ENCODE results near the gene ABCB8.
"Not testable (repeated sequence)": the region's sequence is repeated elsewhere in the genome, so short reads cannot be mapped to it uniquely, and the experiment has no call there.

The ABCB8 gene

DNA sequence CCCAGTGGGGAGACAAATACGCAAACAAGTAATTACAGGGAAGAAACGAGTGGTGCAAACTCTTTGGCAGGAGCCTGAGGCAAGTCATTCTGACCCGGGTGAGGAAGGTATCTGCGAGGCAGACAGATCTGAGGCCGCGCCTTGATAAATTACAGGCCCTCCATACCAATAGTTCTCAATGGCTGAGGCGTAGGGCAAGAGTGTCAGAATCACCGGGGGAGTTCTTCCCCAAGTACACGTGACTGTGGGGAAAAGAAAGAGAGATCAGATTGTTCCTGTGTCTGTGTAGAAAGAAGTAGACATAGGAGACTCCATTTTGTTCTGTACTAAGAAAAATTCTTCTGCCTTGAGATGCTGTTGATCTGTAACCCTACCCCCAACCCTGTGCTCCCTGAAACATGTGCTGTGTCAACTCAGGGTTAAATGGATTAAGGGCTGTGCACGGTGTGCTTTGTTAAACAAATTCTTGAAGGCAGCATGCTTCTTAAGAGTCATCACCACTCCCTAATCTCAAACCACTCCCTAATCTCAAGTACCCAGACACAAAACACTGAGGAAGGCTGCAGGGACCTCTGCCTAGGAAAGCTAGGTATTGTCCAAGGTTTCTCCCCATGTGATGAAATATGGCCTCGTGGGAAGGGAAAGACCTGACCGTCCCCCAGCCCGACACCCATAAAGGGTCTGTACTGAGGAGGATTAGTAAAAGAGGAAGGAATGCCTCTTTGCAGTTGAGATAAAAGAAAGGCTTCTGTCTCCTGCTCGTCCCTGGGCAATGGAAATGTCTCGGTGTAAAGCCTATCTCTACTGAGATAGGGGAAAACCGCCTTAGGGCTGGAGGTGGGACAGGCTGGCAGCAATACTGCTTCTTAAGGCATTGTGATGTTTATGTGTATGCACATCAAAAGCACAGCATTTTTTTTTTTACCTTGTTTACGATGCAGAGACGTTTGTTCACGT lies 1.2 kb upstream of the ABCB8 start:
- H3K4me3 ChIP-seq: peak overlapping the region in 2 of 7 experiments; percentile 67 to 80
- H3K27ac ChIP-seq: peak overlapping the region in 17 of 21 experiments; percentile 57 to 90 (median 81)

DNA sequence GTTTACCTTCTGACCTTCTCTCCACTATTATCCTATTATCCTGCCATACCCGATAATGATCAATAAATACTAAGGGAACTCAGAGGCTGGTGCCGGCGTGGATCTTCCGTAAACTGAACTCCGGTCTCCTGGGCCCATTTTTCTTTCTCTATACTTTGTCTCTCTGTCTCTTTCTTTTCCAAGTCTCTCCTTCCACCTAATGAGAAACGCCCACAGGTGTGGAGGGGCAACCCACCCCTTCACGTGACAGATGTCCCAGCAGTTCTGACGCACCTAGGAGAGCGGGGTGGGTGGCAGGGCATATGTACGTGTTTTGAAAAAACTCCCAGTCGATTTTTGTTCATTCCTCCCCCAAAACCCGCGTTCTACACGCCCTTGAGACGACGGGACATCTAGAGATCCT lies 521 bp upstream of the ABCB8 start:
- peak overlapping the region; percentile 53 to 80 (median 62) for H3K4me3 ChIP-seq
- peak overlapping the region in 20 of 21 experiments; percentile 50 to 90 (median 76) for H3K27ac ChIP-seq

DNA sequence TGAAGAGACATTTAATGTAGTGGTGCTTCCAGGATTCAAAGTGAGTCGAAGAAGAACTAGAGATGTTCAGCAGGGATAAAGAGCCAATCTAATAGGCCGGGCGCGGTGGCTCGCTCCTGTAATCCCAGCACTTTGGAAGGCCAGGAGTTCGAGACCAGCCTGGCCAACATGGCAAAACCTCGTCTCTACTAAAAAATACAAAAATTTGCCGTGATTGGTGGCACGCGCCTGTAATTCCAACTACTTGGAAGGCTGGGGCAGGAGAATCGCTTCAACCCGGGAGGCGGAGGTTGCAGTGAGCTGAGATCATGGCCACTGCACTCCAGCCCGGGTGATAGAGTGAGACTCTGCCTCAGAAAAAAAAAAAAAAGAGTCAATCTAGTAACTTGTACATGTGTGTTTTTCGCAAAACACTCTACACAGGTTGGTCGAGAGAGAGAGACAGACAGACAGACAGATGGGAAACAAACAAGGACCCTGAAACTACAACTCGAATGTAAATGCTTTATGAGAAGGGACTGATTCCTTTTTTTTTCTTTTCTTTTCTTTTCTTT lies 775 bp downstream of the ABCB8 start:
- peak overlapping the region; percentile 53 to 80 (median 62) for H3K4me3 ChIP-seq
- peak overlapping the region in 20 of 21 experiments; percentile 47 to 90 (median 78) for H3K27ac ChIP-seq

DNA sequence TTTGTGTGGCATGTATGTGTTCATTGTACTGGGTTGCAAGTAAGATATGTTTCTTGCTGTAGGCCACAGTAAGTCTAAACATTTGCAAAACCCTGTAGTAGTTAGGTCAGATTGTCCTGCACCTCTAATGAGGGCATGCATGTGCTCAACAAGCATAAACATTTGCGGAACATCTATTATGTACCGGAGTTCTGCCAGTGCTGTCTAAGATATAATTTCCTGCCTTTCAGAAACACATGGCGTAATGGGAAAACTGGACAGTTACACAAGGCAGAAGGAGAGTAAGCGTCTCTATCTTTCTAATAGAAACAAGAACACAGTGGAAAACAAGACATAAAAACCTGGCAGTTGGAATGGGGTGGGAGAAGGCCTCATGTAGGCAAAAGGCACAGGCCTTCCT lies 2.8 kb downstream of the ABCB8 start:
- H3K4me3 ChIP-seq: no peak overlapping the region
- H3K27ac ChIP-seq: no peak overlapping the region

DNA sequence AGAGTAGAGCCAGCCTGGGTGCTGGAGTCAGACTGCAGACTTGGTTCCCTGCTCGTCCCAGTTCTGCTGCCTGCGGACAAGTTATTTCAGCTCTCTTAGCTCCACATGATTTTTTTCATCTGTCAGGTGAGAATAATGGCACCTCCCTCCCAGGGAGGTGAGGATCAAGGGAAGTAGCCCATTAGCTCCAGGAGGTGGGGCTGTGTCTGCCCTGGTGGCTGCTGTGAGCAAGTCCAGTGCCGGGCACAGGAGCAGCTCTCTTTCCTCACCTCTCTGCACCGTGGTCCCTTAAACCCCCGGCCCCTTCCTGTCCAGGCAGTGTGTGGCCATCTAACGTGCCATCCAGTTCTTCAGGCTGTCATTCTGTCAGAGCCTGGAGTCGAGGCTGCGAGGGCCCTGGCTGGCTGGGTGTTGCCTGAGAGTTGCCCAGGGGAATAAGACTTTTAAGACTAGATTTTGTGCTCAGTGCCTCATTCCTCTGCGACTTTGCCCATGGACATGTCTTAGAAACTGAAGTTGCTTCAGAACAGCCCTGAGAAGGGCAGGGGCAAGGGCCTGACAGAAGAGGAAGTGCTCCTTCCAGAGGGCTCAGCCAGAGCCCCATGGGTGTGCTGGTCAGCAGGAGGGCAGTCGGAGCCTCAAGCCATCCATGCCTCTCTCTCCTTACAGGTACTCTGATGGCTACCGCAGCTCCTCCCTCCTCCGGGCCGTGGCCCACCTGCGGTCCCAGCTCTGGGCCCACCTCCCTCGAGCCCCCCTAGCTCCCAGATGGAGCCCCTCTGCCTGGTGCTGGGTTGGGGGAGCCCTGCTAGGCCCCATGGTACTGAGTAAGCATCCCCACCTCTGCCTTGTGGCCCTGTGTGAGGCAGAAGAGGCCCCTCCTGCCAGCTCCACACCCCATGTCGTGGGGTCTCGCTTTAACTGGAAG lies 5.0 kb downstream of the ABCB8 start:
- no peak overlapping the region for H3K4me3 ChIP-seq
- no peak overlapping the region for H3K27ac ChIP-seq

DNA sequence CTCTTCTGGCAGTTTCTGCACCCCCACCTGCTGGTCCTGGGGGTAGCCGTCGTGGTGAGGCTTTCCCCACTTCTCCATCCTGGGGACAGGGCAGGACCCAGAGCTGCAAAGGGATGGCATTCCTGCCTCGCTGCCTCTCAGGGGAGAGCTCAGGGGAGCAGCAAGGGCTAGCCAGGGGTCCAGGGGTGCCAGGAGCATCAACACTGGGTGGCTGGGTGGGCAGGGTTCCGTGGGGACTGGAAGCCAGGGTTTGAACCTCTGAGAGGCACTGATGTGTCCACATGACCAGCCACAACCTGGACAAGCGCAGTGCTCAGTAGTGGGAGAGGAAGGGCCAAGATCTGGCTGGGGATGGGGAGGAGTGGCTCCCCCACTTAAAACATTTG lies 5.6 kb downstream of the ABCB8 start:
- Histone ChIP-seq H3K27ac (no peak overlapping the region), H3K4me3 (no peak overlapping the region)

DNA sequence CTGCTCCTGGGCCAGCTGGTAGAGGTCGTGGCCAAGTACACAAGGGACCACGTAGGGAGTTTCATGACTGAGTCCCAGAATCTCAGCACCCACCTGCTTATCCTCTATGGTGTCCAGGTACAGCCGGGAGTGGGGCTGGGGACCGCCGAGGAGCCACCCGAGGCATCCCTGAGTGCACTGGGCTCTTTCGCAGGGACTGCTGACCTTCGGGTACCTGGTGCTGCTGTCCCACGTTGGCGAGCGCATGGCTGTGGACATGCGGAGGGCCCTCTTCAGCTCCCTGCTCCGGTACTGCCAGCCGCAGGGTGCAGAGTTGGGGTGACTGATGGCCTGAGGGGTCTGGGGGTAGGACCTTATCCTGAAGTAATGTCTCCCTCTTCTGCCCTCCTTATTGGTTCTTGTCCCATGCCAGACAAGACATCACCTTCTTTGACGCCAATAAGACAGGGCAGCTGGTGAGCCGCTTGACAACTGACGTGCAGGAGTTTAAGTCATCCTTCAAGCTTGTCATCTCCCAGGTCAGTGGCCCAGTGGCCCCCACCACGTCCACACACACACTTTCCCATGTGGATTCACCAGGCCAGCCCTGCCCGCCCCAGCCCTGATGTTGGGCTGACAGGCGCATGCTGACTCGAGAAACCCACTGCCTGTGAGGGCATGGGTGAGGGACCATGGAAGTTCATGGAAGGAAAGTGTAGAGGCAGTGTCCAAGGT lies 6.2 kb downstream of the ABCB8 start:
- H3K27ac ChIP-seq: no peak overlapping the region
- no peak overlapping the region for H3K4me3 ChIP-seq

DNA sequence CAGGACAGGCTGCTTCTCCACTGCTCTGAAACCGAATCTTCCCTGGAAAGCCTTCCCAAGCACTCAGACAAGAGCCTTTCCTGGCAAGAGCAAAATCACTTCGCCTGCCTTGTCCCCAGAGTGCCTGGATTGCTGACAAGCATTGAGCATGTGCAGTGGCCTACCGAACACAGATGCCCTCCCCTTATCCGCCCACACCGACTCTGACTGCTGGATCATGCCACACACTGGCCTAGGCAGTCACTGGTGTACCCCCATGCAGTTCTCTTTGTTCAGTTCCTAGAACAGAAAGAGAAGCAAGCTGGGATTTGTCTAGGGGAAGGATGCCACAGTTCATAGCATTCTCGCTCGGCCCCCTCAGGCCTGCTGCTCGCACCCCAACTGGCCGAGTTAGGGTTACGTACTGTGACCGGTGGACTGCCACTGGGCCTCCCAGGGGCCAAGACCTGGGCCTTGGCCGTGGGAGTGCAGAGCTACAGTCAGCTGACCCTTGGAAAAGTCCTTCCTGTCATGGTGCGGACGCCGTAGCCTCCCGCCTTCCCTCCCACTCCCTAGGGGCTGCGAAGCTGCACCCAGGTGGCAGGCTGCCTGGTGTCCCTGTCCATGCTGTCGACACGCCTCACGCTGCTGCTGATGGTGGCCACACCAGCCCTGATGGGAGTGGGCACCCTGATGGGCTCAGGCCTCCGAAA lies 6.9 kb downstream of the ABCB8 start:
- Histone ChIP-seq H3K4me3 (no peak overlapping the region), H3K27ac (no peak overlapping the region)

DNA sequence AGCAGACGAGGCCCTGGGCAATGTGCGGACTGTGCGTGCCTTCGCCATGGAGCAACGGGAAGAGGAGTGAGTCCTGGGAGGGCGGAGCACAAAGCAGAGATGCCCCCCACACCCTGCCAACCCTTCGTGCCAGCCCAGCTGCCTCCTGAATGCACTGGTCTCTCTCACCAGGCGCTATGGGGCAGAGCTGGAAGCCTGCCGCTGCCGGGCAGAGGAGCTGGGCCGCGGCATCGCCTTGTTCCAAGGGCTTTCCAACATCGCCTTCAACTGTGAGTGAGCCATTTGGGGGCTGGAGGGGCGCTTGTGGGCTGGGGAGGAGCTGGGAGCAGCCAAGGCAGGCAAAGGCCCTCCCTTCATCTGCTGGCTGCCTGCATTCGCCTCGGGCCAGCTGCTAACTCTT lies 7.7 kb downstream of the ABCB8 start:
- no peak overlapping the region for H3K4me3 ChIP-seq
- no peak overlapping the region for H3K27ac ChIP-seq

DNA sequence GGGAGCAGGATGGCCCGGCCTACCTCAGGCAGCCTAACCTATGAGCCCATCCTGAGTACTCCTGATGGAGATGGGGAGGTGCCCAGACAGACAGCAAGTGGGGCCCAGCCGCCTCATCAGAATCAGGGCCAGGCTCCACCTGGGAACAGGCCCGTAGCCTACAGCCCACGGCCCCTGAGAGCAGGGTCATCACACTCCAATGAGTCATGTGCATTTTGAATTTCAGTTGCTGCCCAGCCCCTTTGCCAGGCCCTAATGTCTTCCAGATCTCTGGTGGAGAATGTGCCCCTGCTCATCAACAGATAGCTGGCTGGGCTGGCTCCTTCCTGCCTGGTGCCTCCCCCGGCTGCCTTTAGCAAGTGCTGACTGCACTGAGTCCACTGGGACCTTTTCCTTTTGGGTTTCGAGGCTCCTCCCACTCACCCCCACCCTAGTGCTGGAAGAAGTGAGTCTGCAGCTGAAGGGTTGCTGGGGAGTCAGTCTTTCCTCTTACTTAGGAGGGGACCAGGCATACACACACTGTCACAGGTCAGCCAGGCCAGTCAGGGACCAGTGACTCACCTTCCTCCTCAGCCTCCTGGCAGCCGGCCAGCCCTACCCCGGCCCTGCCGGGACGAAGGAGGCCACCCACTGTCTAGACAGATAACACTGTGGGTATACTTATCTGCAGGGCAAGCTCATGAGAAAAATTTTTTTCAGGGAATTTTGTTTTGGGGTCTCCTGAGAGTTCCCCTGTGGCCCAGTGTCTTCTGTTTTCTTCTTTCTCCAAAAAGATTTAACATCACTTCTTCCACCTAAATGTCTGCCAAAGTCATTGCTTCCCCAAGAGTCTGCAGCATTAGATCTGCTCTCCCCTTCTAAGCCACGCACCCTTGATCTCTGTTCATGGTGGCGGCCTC lies 10.9 kb downstream of the ABCB8 start:
- H3K27ac ChIP-seq: peak overlapping the region in 17 of 21 experiments; percentile 18 to 76 (median 54)

DNA sequence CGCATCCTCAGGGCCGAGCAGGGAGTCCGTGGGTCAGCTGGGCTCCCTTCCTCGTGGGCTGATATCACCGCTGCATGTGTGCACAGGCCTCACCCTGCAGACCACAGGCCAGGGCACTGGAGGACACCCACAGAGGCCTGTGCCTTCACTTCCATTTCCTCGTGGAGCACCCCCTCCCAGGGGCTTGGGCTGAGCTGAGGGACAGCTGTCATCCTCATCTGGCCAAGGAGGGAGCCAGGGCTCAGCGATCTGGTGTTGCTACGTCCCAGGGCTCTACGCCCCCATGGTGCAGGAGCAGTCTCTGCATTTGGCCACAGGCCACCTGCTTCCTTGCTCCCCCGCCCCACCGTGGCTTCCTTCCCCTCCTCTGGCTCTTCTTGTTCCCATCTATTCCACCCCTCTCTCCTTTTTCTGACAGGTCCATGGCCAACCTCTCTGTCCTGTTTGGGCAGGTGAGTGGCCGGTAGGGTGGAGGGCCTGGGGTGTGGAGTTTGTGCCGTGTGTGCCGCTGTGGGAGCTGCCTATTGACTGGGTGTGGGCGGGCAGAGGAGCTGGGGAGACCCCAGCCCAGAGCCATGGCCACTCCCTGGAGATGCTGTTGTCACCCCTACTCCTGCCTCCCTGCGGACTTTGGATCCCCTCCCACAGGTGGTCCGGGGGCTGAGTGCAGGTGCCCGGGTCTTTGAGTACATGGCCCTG lies 11.7 kb downstream of the ABCB8 start:
- H3K4me3 ChIP-seq: no peak overlapping the region
- peak overlapping the region in 3 of 21 experiments; percentile 19 to 32 (median 29) for H3K27ac ChIP-seq

More for the DNA sequence above, 10.9 kb downstream of the ABCB8 start:
- H3K4me3 ChIP-seq: no peak overlapping the region

DNA sequence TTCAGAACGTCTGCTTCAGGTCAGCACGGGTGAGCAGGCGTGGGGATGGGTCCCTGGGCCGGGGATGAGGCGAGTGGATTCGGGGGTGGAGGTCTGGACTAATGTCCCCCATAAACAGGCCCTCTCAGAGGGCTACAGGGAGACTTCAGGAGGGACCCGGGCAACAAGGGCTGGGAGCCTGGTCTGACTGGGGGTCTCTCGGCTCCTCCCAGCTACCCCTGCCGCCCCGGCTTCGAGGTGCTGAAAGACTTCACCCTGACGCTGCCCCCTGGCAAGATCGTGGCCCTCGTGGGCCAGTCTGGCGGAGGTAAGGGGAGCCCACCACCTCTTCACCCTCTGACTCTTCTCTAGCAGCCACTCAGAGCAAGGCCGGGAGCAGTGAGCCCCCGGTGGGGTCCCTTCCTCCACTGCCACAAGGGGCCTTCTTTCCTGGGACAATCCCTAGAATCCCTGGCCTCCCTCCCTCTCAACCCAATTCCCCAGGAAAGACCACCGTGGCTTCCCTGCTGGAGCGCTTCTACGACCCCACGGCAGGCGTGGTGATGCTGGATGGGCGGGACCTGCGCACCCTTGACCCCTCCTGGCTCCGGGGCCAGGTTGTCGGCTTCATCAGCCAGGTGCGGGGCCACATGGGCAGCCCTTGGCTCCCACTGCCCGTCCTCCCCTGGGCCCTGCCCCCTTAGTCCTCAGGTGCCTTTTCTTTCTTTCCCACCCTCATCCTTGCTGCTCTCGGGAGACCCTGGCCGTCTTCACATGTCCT lies 12.5 kb downstream of the ABCB8 start:
- Histone ChIP-seq H3K27ac (no peak overlapping the region), H3K4me3 (no peak overlapping the region)

DNA sequence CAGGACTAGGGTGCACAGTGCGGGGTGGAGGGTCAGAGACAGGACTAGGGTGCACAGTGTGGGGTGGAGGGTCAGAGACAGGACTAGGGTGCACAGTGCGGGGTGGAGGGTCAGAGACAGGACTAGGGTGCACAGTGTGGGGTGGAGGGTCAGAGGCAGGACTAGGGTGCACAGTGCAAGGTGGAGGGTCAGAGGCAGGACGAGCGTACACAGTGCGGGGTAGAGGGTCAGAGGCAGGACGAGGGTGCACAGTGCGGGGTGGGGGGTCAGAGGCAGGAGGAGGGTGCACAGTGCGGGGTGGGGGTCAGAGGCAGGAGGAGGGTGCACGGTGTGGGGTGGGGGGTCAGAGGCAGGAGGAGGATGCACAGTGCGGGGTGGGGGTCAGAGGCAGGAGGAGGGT lies 15.2 kb downstream of the ABCB8 start:
- H3K27ac ChIP-seq, H3K4me3 ChIP-seq: not testable (repeated sequence)

DNA sequence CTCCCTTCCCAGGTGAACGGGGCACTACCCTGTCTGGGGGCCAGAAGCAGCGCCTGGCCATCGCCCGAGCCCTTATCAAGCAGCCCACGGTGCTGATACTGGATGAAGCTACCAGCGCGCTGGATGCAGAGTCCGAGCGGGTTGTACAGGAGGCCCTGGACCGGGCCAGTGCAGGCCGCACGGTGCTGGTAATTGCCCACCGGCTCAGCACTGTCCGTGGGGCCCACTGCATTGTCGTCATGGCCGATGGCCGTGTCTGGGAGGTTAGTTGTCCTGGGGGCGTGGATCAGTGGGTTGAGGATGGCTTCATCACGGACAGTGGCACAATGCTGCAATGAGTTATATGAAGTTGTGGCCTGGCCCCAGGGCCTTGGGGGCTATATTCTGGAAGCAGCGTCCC lies 15.7 kb downstream of the ABCB8 start:
- H3K4me3 ChIP-seq: no peak overlapping the region
- no peak overlapping the region for H3K27ac ChIP-seq

DNA sequence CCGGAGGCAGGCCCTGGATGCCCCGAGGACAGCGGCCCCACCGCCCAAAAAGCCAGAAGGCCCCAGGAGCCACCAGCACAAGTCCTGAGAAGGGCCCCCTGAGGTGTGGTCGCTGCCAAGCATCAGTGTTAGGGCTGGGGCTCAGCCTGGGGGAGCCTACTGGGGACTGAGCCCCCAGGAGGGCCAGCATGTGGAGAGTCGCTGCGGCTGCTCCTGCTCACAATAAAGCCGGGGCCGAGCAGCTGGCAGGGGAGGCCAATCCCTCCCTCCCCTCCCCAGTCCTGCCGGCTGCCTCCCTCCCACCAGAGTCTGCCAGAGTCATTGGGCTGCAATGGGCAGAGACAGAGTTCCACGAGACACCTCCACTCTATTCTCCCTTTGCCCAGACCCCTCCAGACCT lies 17.0 kb downstream of the ABCB8 start:
- no peak overlapping the region for H3K27ac ChIP-seq

DNA sequence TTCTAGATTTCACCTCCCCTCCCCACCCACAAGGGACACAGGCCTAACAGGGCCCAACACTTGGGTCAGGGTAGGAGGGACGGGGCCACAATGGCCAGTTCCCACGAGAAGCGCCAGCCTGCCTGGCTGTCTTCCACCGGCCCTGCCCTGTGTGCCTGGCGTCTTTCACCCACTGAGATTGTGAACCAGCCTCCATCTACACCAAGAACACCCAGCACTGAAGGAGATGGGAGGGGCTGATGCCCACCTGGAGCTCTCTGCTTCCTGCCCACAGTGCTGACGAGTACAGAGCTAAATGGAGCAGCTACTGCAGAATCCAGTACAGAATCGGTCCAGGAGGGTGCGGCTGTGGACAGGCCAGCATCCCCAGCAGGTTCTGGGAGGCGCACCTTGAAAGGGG lies 17.7 kb downstream of the ABCB8 start:
- Histone ChIP-seq H3K27ac (no peak overlapping the region), H3K4me3 (no peak overlapping the region)

More for the DNA sequence above, 17.0 kb downstream of the ABCB8 start:
- H3K4me3 ChIP-seq: no peak overlapping the region

Measured in skin epidermis (tissue), 12 donors.